Mesodermal cell (in vitro differentiated cells): ENCODE data around the gene ZNFX1.
A peak's percentile ranks its signal among the peaks of the same experiment; 100 is the strongest.

Source experiments
- H3K27ac ChIP-seq: 2 replicates; pipeline ENCODE4 v1.7.0; 2013; ENCODE audit warnings: mild to moderate bottlenecking, low read depth, low read length, moderate library complexity; ENCODE audit not compliant: severe bottlenecking
- H3K36me3 ChIP-seq: 2 replicates; pipeline ENCODE4 v1.7.1; 2013; ENCODE audit warnings: mild to moderate bottlenecking, low read length, moderate library complexity; ENCODE audit not compliant: control insufficient read depth, insufficient read depth
- H3K4me1 ChIP-seq: one replicate; pipeline ENCODE4 v1.7.1; 2013; ENCODE audit warnings: mild to moderate bottlenecking, low read length; ENCODE audit not compliant: insufficient read depth, control insufficient read depth, poor library complexity, severe bottlenecking
- H3K4me3 ChIP-seq: 2 replicates; pipeline ENCODE4 v1.7.0; 2013; ENCODE audit warnings: low read length, control low read depth, mild to moderate bottlenecking; ENCODE audit not compliant: insufficient read depth, poor library complexity, severe bottlenecking; ENCODE audit errors: extremely low read depth
- H3K9me3 ChIP-seq: 2 replicates; pipeline ENCODE4 v1.7.1; 2013; ENCODE audit warnings: mild to moderate bottlenecking, low read length, moderate library complexity; ENCODE audit not compliant: control insufficient read depth
- WGBS, 2 experiments: methylation state at CpG; one replicate each; pipeline ENCODE4 v1.1.5; 2013; ENCODE audit warnings: missing lambda C conversion rate in 2 of 2; ENCODE audit not compliant: insufficient coverage in 2 of 2; 5-methylcytosine and 5-hydroxymethylcytosine counted together

The ZNFX1 gene

DNA sequence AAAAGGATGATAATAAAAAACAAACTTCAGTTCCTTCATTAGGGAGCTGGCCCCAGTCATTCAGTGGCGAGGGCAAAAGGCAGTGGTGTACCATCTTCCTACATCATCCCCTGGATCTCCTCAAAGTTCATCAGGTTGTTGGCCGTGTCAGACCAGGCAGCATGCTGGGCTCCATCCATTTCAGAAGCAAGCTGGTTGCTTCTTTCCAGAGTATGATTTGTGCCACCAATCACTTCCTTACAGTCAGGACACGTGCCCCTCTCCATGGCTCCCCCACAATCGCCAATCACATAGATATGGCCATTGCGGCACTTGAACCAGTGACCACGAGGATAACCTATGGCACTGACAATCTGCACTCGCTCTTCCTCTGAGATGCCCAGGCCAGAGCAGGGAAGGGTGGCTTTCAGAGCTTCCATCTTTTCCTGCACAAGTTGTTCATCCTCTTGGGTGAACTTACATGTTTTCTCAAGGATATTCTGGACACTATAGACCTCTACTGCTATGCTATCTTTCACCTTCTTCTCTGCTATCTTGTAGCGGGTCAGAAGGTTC lies 30.6 kb downstream of the ZNFX1 start:
- Histone ChIP-seq H3K4me3 (no peak overlapping the region), H3K9me3 (no peaks in the 10 kb centered on the region), H3K36me3 (peaks cover 97% of the 10 kb centered on the region), H3K27ac (no peak overlapping the region), H3K4me1 (no peaks in the 10 kb centered on the region)
- 97 to 98% methylated on average over 8 of the region's 8 CpGs for WGBS, 2 experiments

DNA sequence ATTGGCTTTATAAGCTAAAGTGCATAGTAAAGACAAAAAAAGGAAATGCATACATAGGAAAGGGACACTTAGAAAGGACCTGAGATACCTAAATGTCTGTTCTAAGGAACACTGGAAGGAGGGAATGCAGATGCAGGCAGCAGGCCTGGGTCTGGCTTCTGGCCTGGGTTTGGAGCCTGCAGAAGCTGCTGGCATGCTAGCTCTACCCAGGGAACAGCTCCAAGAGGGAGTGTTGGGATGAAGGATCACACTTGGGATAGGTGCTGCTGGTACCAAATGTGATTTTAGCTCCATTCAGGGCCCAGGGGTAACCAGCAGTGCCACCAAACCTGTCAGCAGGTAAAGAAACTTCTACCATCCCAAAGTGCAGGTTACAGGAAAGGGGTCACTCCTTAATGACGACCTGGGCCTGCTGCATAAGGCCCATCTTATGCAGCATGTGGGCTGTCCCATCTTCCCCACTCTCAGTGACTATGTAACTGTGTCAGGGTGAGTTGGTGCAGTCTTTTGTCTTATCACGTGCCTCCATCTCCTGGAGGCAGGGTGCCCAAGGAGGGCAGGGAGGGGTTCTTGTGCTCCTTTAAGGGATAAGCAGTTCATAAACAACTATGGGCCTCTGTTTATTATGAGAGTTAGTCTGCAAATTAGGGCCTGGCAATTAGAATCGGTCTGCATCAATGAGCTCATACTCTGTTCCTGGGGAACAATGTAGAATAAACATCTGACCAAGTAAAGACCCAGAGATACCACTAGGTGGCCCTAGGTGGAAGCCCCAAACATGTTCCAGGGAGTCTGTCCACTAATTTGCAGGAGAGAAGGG lies 31.7 kb downstream of the ZNFX1 start:
- no peak overlapping the region for H3K27ac ChIP-seq
- peaks cover 94% of the 10 kb centered on the region for H3K36me3 ChIP-seq
- 61 to 88% methylated on average over 2 of the region's 3 CpGs for WGBS, 2 experiments

DNA sequence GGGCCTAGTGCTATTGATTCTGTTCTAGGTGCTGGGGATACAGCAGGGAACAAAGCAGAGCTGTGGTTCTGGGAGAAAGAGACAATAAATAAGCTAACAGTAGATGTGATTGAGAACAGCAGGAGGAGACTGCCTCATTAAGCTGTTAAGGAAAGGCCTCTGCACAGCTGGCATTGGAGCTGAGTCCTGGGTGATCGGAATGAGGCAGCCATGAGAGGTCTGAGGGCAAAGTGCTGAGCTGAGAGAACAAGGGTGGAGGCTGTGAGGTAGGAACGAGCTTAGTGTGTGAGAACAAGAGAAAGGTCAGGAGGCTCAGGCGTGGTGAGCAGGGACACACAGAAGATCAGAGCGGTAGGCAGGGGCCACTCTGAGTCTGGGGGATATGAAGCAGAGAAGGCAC lies 40.3 kb downstream of the ZNFX1 start:
- 88 to 94% methylated on average over 1 to 2 of the region's 4 CpGs for WGBS, 2 experiments
- peaks cover 87% of the 10 kb centered on the region for H3K36me3 ChIP-seq

More for the DNA sequence above, 31.7 kb downstream of the ZNFX1 start:
- H3K4me1 ChIP-seq: no peaks in the 10 kb centered on the region
- H3K4me3 ChIP-seq: no peak overlapping the region
- no peaks in the 10 kb centered on the region for H3K9me3 ChIP-seq

DNA sequence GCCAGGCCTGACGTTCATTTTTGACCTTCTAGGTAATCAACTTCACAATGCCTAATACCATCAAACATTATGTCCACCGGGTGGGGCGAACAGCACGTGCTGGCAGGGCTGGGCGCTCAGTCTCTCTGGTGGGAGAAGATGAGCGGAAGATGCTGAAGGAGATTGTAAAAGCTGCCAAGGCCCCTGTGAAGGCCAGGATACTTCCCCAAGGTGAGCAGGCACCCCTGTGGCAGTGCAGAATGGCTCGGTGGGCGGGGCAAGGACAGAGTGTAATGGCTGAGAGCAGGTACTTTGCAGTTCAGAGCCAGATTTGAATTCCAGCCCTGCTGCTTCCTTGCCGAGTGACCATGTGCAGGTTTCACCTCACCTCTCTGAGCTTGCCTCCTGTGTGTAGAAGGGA lies 41.6 kb downstream of the ZNFX1 start:
- peaks cover under 1% of the 10 kb centered on the region for H3K4me1 ChIP-seq
- H3K36me3 ChIP-seq: peaks cover 83% of the 10 kb centered on the region
- WGBS, 2 experiments: 96 to 100% methylated on average over 1 to 5 of the region's 9 CpGs
- no peaks in the 10 kb centered on the region for H3K9me3 ChIP-seq
- no peak overlapping the region for H3K4me3 ChIP-seq
- H3K27ac ChIP-seq: no peak overlapping the region

More for the DNA sequence above, 40.3 kb downstream of the ZNFX1 start:
- no peak overlapping the region for H3K4me3 ChIP-seq
- no peaks in the 10 kb centered on the region for H3K4me1 ChIP-seq
- no peaks in the 10 kb centered on the region for H3K9me3 ChIP-seq
- H3K27ac ChIP-seq: no peak overlapping the region

DNA sequence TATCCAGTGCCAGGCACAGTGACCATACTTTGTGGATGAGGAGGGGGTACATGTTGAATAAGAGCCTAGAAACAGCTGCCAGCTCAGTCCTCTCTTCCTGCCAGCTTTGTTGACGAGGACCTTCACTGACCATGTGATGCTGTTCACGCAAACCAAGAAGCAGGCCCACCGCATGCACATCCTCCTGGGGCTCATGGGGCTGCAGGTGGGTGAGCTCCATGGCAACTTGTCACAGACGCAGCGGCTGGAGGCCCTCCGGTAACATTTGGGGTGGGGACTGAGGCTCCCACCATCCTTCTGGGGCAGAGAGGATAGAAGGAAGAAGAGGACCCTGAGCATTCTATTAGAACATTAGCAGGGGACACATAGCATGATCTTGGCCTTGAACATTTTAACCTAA lies 43.0 kb downstream of the ZNFX1 start:
- Histone ChIP-seq H3K9me3 (no peaks in the 10 kb centered on the region), H3K4me3 (no peak overlapping the region), H3K4me1 (peaks cover 15% of the 10 kb centered on the region), H3K27ac (no peak overlapping the region), H3K36me3 (peaks cover 87% of the 10 kb centered on the region)
- WGBS, 2 experiments: 90 to 96% methylated on average over 5 to 6 of the region's 6 CpGs

DNA sequence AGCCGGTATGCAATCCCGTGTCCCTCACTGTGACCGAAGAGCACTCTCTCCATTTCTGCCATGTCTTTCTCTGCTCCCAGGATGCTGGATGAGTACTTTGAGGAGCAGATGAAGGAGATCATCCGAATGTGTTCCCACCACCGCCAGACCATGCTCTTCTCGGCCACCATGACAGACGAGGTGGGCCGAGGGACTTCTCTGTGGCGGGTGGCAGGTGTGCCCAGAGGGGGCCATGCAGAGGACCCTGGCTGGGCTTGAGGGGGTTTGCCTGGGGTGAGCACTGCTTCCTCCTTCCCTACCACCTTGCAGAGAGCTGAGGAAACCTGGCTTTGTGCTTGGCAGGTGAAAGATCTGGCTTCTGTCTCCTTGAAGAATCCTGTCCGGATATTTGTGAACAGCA lies 44.6 kb downstream of the ZNFX1 start:
- H3K9me3 ChIP-seq: no peaks in the 10 kb centered on the region
- H3K4me3 ChIP-seq: no peak overlapping the region
- no peak overlapping the region for H3K27ac ChIP-seq
- peaks cover 18% of the 10 kb centered on the region for H3K4me1 ChIP-seq
- 88 to 98% methylated on average over 6 to 10 of the region's 10 CpGs for WGBS, 2 experiments
- peaks cover 86% of the 10 kb centered on the region for H3K36me3 ChIP-seq

DNA sequence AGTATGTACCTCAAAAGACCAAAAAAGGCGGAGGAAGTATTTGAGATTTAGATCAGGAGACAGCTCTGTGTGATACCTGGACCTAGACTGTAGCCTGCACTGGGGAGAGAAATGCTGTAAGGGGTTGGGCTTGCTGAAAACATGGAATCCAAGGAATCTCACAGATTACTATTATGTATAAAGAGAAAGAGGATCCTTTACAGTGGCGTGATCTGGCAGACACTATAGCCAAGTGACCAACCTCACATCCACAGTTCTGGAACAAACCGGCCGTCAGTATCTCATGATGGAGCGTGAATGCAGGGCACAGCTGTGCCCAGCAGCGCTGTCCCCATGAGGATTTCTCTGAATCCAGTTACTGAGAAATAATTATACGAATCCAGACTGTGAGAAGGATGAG lies 46.4 kb downstream of the ZNFX1 start:
- peaks cover 18% of the 10 kb centered on the region for H3K4me1 ChIP-seq
- peaks cover 83% of the 10 kb centered on the region for H3K36me3 ChIP-seq
- no peaks in the 10 kb centered on the region for H3K9me3 ChIP-seq
- 80 to 82% methylated on average over 6 of the region's 7 CpGs for WGBS, 2 experiments
- no peak overlapping the region for H3K4me3 ChIP-seq
- H3K27ac ChIP-seq: no peak overlapping the region

DNA sequence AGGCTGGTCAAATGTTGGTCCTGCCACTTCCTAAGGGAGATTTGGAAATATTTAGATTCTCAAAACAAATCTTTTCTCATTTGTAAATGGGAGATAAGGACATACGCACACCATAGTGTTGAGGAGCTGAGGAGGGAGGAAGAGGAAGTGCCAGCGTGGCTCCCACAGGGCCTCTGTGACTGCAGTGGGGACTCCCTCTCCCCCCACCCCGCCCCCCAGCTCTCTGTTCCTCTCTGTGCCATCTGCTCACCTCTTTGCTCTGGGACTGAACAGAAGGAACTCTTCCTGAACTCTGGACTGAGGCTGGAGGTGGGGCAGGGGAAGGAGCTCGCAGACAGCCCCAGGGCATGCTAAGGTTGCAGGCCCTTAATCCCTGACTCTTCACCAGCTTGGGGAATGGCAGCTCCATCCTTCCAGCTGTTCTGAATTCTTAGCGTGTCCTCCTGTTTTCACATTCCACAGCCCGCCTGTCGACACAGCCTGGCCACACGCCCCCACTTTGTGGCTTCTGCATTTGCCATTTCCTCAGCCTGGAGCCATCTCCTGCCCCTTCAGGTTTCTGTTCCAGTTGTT lies 47.2 kb downstream of the ZNFX1 start:
- WGBS, 2 experiments: 83 to 89% methylated on average over 5 of the region's 8 CpGs
- H3K4me3 ChIP-seq: no peak overlapping the region
- H3K9me3 ChIP-seq: no peaks in the 10 kb centered on the region
- peaks cover 18% of the 10 kb centered on the region for H3K4me1 ChIP-seq
- peak overlapping the region; percentile 57 for H3K27ac ChIP-seq
- H3K36me3 ChIP-seq: peaks cover 85% of the 10 kb centered on the region

DNA sequence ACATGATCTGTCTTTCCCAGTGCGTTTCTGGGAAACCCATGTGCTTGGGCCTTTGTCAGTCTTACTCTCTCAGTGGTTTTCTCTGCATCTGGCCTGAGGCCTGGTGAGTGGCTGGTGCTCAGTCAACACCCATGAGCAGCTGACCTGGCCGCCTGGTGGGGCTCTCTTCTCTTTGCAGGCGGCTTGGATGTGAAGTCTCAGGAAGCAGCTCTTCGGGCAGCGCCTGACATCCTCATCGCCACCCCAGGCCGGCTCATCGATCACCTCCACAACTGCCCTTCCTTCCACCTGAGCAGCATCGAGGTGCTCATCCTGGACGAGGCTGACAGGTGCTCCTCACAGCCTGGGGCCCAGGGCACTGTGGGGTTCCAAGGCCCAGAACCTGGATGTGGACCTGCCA lies 47.8 kb downstream of the ZNFX1 start:
- no peak overlapping the region for H3K4me3 ChIP-seq
- no peaks in the 10 kb centered on the region for H3K9me3 ChIP-seq
- WGBS, 2 experiments: 93 to 100% methylated on average over 5 to 10 of the region's 10 CpGs
- H3K36me3 ChIP-seq: peaks cover 86% of the 10 kb centered on the region
- H3K4me1 ChIP-seq: peaks cover 18% of the 10 kb centered on the region
- H3K27ac ChIP-seq: peak overlapping the region; percentile 33

DNA sequence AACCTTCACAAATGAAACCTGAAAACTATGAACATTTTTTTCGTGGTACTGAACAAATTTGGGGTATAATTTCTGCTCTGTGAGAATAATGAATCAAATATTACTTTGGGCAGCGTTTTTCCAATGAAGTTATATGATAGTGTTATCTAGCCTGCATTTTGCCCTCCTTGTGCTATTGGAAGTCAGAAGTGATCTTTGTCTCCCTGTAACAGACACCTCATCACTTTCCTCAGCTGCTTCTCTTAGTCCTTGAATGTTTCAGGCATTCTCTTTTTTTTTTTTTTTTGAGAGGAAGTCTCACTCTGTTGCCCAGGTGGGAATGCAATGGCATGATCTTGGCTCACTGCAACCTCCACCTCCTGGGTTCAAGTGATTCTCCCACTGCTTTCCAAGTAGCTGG lies 48.5 kb downstream of the ZNFX1 start:
- no peak overlapping the region for H3K4me3 ChIP-seq
- H3K36me3 ChIP-seq: peaks cover 86% of the 10 kb centered on the region
- H3K9me3 ChIP-seq: no peaks in the 10 kb centered on the region
- WGBS, 2 experiments: 100% methylated on average over 1 of the region's 2 CpGs
- peaks cover 18% of the 10 kb centered on the region for H3K4me1 ChIP-seq
- H3K27ac ChIP-seq: no peak overlapping the region

DNA sequence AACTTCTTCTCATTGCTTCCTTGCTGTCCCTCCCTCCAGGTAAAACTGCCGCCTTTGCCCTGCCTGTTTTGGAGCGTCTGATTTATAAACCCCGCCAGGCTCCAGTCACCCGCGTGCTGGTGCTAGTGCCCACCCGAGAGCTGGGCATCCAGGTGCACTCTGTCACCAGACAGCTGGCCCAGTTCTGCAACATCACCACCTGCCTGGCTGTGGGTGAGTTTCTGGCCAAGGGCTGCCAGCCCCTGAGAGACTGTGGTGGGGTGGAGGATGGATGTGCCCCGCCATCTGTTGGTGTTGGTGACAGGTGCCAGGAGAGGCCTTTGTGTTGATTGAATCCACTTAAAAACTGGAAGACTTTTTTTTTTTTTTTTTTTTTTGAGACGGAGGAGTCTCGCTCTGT lies 49.2 kb downstream of the ZNFX1 start:
- H3K9me3 ChIP-seq: no peaks in the 10 kb centered on the region
- no peak overlapping the region for H3K27ac ChIP-seq
- H3K4me3 ChIP-seq: no peak overlapping the region
- peaks cover 18% of the 10 kb centered on the region for H3K4me1 ChIP-seq
- 96 to 98% methylated on average over 6 of the region's 9 CpGs for WGBS, 2 experiments
- H3K36me3 ChIP-seq: peaks cover 86% of the 10 kb centered on the region
